Measurements from ENCODE around the gene AKAP7.
A peak's percentile ranks its signal among the peaks of the same experiment; 100 is the strongest.
"Not testable (repeated sequence)": the region's sequence is repeated elsewhere in the genome, so short reads cannot be mapped to it uniquely, and the experiment has no call there.

The AKAP7 gene

GRCh38 chr6:131135244-131136020 is at the start of gene AKAP7:
AKAP7 (plus strand) TSS chr6:131135467; CDS start chr6:131135764, 297 bp downstream.
- DNase-seq: peak; percentile 50 to 51

GRCh38 chr6:131090339-131090738 is 44.9 kb upstream of the AKAP7 start:
- DNase-seq: not testable (repeated sequence)

- DNase-seq: not testable (repeated sequence)
These were observed 43.3 kb upstream of the AKAP7 start for GRCh38 chr6:131091944-131092343.

- no peak for DNase-seq
These were observed 41.9 kb upstream of the AKAP7 start for GRCh38 chr6:131093334-131093733.

GRCh38 chr6:131096786-131097185 is 38.5 kb upstream of the AKAP7 start:
- no peak for DNase-seq

GRCh38 chr6:131101911-131102680 is 33.2 kb upstream of the AKAP7 start:
- DNase-seq: no peak

- no peak for DNase-seq
These were observed 32.0 kb upstream of the AKAP7 start for GRCh38 chr6:131103296-131103695.

- DNase-seq: no peak
These were observed 31.4 kb upstream of the AKAP7 start for GRCh38 chr6:131103901-131104300.

- DNase-seq: no peak
These were observed 28.1 kb upstream of the AKAP7 start for GRCh38 chr6:131107151-131107550.

GRCh38 chr6:131112249-131112648 is 23.0 kb upstream of the AKAP7 start:
- no peak for DNase-seq

GRCh38 chr6:131115651-131116050 is 19.6 kb upstream of the AKAP7 start:
- DNase-seq: no peak

- DNase-seq: no peak
These were observed 18.9 kb upstream of the AKAP7 start for GRCh38 chr6:131116321-131116720.

GRCh38 chr6:131116755-131117360 is 18.4 kb upstream of the AKAP7 start:
- DNase-seq: no peak

GRCh38 chr6:131117878-131118277 is 17.4 kb upstream of the AKAP7 start:
- no peak for DNase-seq

- no peak for DNase-seq
These were observed 13.3 kb upstream of the AKAP7 start for GRCh38 chr6:131122007-131122406.

GRCh38 chr6:131122516-131122915 is 12.8 kb upstream of the AKAP7 start:
- DNase-seq: no peak

GRCh38 chr6:131124336-131125071 is 10.8 kb upstream of the AKAP7 start:
- no peak for DNase-seq

- DNase-seq: no peak
These were observed 9.8 kb upstream of the AKAP7 start for GRCh38 chr6:131125431-131125830.

- no peak for DNase-seq
These were observed 5.3 kb upstream of the AKAP7 start for GRCh38 chr6:131129689-131130553.

GRCh38 chr6:131130554-131130940 is 4.7 kb upstream of the AKAP7 start:
- DNase-seq: no peak

- DNase-seq: no peak
These were observed 2.9 kb upstream of the AKAP7 start for GRCh38 chr6:131132360-131132759.

Data from stimulated activated CD4-positive, alpha-beta T cell treated with anti-CD3 and anti-CD28 coated beads, Interleukin-4, amount 100 ng/mL, for 4 hours (primary cell).